HG03139 (cell line): ENCODE measurements around the gene KPNA4.

ENCODE experiments used
- ATAC-seq: cut with Tn5 transposase; IDR thresholded peaks from one replicate; pipeline ENCODE4 v1.9.1; 2021; ENCODE audit not compliant: unreplicated experiment

KPNA4 gene

GRCh38 chr3:160498202-160498601, 67.2 kb downstream of the KPNA4 start:
- ATAC-seq, result no peak

DNA sequence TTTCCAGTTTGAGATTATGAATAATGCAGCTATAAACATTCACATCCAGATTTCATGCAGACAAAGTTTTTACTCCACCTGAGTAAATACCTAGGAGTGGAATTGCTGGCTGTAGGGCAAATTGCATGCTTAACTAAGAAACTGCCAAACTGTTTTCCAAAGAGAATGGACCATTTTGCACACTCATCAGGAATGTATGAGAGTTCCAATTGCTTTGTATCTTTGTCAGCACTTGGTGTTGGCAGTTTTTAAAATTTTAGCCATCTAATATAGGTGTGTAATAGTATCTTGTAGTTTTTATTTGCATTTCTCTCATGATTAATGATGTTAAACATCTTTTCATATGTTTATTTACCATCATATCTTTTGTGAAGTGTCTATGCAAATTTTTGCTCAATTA, 75.2 kb downstream of the KPNA4 start:
- ATAC-seq, result no peak

DNA sequence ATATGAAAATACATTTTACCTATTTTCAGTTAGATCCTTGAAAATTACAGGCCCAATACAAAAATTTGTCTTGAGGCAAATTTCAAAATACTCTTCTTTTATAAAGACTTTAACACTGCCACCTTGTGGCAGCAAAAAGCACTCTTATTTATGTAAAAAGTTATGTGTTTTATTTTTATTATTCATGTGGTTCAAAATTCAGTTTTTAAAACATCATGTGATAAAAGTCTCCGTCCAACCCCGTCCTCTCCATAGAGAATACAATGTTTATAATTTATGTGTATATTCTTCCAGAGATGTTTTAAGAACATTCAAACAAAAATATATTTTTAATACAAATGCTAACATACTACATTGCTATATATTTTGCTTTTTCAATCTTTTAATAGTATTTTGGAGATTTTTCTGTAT, 78.9 kb downstream of the KPNA4 start:
- no peak for ATAC-seq

GRCh38 chr3:160482796-160483195, 82.6 kb downstream of the KPNA4 start:
- no peak for ATAC-seq

DNA sequence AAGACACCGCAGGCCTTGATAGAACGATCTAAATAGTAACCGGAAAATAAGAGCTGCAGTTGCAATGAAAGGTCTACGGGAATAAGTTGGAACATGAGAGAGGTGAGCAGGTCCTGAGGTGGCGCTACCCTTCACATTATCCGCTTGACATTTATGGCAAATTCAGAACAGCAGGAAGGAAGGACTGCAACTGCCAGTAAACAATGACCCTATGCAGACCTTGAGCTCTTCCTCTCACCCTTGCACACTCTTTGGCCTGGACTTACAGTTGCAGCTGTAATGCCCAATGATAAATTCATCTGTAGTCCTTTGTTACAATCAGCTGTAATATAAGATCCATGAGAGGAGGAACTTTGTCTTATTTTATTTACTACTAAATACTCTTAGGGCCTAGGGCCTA, 83.5 kb downstream of the KPNA4 start:
- no peak for ATAC-seq

DNA sequence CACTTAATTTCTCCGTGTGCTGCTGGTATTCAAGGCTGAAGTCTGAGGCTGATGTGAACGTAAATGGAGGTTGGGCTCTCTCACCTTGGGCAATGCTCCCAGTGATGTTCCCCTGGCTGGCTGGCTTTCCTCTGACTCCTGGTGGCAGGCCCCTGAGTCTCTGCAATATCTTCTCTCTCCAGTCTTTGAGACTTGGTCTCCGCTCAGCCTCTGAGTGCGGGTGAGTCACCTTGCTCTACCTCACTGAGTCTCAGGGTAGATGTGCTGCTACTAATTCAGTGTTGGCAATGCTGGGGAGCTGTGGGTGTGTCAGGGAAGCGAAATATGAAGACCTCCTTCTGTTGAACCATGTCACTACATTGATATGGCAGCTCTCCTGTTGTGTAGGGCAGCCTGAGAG, 84.4 kb downstream of the KPNA4 start:
- ATAC-seq, result no peak

GRCh38 chr3:160479376-160479775, 86.0 kb downstream of the KPNA4 start:
- ATAC-seq, result no peak

DNA sequence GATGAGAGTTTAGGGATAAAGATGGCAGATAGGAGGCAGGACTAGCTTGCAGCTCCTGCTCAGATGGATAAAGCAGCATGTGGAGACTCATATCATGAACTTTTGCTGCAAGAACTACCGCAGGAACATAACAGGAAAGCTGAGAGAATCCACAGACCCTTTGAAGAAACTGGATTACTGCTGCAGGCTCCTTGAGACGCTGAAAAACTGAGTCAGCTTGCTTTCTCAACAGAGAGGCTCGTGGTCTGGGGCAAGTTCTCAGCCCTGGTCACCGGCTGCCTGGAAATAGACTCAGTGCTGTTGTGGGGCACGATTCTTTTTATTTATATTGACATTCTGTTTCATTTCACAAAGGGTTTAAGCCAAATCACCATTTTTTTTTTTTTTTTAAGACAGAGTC, 87.0 kb downstream of the KPNA4 start:
- no peak for ATAC-seq

DNA sequence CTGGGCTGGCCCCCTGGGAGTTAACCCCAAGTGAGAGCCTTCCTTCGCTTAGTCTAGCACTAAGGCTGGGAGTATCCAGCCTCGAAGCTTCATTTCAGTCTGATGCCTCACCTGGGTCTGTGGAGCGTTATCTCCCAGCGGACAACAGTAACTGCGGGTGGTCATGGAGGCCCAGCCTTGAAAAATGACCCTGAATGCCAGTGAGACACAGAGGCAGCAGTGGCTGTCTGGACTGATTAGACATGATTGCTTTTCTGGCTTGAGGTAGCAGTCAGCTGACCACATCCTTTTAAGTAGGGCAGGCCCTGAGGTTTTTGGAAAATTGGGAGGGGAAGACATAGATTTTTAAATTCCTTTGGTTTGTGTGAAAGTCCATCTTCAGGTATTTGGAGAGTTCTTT, 87.6 kb downstream of the KPNA4 start:
- no peak for ATAC-seq

DNA sequence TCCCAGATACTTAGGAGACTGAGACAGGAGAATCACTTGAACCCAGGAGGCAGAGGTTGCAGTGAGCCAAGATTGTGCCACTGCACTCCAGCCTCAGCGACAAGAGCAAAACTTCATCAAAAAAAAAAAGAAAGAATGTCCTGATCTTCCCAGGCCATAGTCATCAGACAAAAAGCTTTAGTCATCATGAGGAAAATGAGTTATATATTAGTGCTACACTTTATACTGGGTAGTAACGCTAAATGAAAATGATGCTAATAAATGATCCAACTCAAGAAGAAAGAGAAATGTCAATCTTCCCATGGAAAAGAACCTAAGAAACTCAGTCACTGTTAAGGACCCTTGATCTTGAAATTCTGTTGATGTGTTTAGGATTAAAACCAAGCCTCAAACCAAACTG, 89.5 kb downstream of the KPNA4 start:
- no peak for ATAC-seq

DNA sequence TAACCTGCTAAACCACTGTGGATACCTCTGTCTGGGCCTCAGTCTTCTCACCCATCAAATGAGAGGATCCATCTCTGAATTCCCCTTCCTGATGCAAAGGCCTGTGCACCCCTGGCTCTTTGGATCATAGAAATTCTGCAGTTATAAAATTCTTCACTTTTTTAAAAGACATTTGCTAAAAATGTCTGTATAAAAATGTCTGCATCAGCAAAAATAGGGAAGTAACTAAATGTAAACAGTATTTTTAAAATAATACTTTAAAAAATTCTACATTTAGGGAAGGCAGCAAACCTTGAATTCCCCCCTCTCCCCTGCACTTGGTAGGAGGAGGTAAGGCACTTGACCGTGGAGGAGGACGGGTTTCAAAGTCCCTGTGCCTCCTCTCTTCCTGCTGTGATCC, 90.2 kb downstream of the KPNA4 start:
- ATAC-seq, result no peak

DNA sequence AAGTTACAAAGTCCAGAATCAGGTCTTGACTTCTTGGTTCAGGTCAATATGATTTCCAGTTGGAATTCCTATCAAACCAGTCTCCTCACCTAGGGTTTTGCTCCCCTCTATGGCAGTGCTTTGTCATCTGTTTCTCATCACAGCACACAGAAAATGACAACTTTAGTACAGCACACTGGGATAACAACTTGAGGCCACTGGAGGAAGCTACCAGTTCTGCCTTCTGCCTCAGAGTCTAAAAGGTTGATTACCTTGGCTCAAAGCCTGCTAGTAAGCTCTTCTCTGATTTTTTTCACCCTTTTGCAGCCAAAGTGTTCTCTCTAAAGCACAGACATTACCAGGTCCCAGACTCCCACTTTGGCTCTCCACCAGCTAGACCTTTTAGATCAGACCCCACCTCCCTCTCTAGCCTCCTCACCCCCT, 90.9 kb downstream of the KPNA4 start:
- ATAC-seq, result no peak

DNA sequence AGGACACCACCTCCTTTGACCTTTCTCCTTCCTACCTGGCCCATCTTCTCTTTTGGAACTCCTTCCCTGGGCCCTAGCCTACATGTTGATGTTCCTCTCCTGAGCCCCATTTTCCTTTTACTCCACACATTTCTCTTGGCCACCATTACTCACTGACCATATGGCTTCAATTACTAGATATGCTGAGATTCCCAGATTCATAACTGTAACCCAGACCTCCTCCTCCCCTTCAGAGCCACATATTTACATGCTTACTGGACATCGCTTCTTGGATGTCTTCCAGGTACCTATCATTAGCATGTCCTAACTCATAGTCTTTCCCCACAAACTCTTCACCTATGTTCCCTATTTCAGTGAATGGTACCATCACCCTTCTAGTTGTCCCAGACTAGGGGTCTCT, 91.4 kb downstream of the KPNA4 start:
- ATAC-seq, result no peak

GRCh38 chr3:160473221-160473620, 92.2 kb downstream of the KPNA4 start:
- ATAC-seq, result no peak

DNA sequence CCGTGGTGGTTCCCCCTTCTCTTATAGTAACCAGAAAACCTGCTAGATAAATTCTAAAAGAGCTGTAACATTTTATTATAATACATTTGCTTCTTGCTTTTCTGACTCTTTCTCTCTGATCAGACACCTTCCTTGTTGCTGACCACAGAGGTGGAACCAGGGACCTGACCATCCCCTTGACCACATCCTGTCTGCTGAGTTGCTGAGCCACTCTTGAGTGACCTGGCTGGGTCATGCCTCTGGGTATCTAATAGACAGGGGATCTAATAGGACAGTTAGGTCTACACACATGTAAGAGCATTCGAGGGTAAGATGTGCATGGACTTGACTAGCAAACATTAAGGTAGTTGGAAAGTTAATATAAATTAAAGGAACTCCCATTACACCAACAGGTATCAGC, 93.0 kb downstream of the KPNA4 start:
- ATAC-seq, result peak; percentile 87

DNA sequence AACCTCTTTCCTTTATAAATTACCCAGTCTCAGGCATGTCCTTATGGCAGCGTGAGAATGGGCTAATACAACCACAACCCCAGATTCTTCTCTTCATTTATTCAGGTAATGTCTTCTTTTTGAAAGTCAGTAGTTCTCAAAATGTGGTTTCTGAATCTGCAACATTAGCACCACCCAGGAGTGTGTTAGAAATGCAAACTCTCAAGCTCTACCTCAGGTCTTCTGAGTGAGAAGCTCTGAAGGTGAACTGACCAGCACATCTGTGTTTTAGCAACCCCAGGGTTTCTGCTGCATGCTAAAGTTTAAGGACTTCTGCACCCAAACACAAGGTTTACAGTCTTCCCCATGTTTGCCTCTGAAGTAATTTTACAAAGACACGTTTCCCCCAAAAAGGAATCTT, 93.5 kb downstream of the KPNA4 start:
- no peak for ATAC-seq

DNA sequence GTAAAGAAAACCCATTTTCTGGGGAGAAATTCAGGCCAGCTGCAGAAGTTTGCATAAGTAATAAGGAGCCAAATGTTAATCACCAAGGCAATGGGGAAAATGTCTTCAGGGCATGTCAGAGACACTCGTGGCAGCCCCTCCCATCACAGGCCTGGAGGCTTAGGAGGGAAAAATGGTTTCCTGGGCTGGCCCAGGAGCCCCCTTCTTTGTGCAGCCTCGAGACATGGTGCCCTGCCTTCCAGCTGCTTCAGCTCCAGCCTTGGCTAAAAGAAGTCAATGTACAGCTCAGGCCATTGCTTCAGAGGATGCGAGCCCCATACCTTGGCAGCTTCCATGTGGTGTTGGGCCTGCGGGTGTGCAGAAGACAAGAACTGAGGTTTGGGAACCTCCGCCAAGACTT, 95.2 kb downstream of the KPNA4 start:
- ATAC-seq, result no peak

DNA sequence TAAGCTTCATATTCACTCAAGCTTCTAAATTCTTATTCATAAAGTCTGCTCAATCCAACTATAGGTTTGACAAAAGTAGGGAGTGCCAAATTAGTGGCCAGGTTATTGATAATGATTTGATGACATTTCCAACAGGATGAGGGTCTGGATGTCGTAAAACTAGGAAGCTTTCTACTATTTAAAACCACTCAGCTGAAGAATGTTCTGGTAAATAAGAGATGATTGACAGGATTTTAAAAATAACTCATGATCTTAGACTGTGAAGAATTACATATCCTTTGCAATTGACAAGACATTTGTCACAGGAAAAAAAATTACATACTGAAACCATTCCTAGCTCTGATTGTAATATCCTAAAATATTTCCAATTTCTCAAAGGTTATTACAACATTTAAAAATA, 100.4 kb downstream of the KPNA4 start:
- no peak for ATAC-seq

DNA sequence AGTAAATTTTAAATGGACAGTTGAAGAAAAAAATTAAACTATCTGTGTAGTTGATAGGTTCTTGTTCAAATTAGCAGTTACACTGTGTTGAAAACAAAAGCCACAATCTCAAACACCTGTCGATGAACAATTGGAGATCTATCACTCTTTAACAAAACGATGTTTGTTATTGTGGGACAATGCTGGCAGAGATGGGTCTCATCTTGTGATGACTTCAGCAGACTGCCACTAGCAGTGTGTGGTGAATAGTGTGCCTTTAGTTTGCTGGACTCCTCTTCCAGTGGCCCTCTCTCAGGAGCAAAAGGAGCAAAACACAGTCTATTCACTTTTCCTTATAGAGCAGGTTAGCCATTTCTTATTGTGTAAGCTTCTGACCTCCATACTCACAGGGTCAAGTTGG, 101.0 kb downstream of the KPNA4 start:
- ATAC-seq, result no peak

- no peak for ATAC-seq
Observed at GRCh38 chr3:160460033-160460432, 105.3 kb downstream of the KPNA4 start.

DNA sequence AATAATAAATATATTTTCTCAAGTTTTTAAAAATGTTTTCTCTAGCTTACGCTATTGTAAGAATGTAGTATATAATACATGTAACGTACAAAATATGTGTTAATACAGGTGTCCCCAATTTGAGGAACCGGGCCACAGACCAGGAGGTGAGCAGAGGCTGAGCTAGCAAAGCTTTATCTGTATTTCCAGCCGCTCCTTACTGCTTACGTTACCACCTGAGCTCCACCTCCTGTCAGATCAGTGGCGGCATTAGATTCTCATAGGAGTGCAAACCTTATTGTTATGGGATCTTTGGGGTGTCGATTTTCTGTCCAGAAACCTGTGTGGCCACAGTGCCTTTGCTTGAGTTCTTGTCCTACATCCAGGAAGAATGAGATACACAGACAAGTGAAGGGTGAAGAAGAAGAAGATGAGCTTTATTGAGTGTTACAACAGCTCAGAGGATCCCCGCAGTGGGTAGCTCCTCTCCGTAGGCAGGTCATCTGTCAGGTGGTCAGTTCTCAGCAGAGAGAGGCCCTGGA, 105.9 kb downstream of the KPNA4 start:
- ATAC-seq, result no peak

- no peak for ATAC-seq
Observed at GRCh38 chr3:160458151-160458550, 107.2 kb downstream of the KPNA4 start.

- no peak for ATAC-seq
Observed at GRCh38 chr3:160455846-160456245, 109.5 kb downstream of the KPNA4 start.

- no peak for ATAC-seq
Observed at GRCh38 chr3:160454995-160455394, 110.4 kb downstream of the KPNA4 start.
